Activated CD8-positive, alpha-beta memory T cell treated with anti-CD3 and anti-CD28 coated beads for 1 hour (primary cell): ENCODE results near the gene PSMB4.
"Not testable (repeated sequence)": the region's sequence is repeated elsewhere in the genome, so short reads cannot be mapped to it uniquely, and the experiment has no call there.

ENCODE experiments used
- DNase-seq, 2 donors: peaks; one replicate each; pipeline ENCODE4 v3.0.0-alpha.2; 2020; ENCODE audit warnings: low read depth in 1 of 2; ENCODE audit errors: extremely low read depth in 1 of 2

Gene PSMB4

GRCh38 chr1:151399324-151400171 lies at the start of gene PSMB4:
Gene PSMB4 (plus strand): TSS chr1:151399573. CDS start chr1:151399588, 15 bp downstream.
- peak; percentile 54 to 57 for DNase-seq

DNA sequence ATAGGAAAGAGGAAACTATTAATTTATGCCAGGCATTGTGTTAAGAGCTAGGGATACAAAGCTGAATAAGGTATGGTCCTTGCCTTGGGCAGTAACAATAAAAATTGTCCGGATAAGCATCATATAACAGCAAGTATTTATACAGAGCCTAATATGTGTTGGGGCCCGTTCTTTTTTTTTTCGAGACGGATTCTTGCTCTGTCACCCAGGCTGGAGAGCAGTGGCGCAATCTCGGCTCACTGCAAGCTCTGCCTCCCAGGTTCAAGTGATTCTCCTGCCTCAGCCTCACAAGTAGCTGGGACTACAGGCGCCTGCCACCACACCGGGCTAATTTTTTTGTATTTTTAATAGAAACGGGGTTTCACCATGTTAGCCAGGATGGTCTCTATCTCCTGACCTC lies 49.0 kb upstream of the PSMB4 start:
- not testable (repeated sequence) for DNase-seq

GRCh38 chr1:151352021-151352718 lies 47.2 kb upstream of the PSMB4 start:
- DNase-seq: no peak

DNA sequence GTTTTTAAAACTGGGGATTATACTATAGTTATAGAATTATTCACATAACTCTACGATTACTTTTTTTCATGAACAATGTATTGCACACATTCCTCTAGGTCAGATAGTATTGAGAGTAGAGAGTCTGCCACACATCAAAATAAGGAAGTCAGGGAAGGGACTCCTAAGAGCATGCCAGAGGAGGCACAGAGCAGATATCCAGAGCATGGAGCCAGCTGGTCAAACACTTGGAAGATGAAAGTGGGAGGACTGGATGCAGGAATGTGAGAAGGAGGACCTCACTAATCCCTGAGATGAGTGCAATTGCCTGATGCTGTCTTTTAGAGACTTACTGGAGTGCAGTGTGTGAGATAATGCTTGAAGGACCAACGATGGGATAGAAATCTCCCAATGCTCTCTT lies 42.7 kb upstream of the PSMB4 start:
- no peak for DNase-seq

- DNase-seq: no peak
Measured at GRCh38 chr1:151361883-151362282, 37.5 kb upstream of the PSMB4 start.

DNA sequence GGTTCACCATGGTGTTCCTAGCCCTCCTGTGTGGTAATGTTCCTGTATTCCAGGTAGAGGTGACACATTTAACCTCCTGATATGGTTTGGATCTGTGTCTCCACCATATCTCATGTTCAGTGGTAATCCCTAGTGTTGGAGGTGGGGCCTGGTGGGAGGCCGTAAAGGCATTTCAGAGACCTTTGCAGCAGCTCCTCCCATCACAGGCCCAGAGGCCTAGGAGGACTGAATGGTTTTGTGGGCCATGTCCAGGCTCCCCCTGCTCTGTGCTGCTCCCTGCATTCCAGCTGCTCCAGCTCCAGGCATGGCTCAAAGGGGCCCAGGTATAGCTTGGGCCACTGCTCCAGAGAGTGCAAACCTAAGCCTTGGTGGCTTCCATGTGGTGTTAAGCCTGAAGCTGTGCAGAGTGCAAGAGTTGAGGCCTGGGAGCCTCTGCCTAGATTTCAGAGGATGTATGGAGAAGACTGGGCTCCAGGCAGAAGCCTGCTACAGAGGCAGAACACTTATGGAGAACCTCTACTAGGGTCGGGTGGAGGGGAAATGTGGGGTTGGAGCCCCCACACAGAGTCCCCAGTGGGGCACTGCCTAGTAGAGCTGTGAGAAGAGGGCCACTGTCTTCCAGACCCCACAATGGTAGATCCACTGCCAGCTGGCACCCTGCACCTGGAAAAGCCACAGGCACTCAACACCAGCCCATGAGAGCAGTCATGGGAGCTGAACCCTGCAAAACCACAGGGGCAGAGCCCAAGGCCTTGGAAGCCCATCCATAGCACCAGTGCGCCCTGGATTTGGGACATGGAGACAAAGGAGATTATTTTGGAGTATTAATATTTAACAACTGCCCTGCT lies 36.8 kb upstream of the PSMB4 start:
- DNase-seq: no peak

DNA sequence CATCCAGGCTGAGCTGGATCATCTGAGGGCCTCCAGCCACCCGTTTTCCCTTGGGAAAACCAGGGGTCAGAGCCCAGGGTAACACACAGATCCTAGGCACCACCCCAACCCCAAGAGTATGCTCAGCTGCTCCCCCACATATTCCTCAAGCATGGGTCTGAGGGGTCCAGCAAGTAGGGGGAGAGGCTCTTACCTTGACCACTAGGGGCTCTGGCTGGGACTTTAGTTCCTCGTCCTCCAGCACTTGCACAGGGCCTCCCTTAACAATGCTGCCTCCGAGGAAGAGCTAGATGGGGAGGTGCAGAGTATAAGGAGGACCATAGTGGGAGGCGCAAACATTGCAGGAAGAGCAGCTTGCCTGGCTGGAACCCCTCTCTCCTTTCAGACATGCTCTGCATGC lies 34.4 kb upstream of the PSMB4 start:
- DNase-seq: no peak

DNA sequence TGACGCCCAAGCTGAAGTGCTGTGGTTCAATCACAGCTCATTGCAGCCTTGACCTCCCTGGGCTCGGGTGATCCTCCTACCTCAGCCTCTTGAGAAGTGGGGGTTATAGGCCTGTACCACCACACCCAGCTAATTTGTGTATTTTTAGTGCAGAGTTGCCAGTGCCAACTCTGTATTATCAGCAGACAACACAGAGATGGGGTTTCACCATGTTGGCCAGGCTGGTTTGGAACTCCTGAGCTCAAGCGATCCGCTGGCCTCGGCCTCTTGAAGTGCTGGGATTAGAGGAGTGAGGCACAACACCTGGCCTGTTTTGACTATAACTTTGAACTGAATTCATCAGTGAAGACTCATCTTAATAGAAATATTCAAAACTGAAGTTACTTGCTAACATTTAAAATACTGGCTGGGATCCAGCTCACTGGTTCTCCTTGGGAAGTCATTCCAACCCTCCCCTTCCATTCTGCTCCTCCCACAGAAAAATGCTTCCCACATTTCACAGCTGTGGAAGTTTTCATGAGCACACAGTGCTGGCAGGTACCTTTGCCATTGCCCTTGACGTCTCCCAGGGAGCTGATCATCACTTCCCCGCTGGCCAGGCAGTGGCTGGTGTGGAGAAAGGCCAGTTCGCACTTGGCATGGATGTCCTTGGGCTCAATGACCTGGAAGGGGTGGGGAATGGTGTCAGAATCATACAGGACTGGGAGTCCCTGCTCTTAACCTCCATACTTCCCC lies 31.5 kb upstream of the PSMB4 start:
- DNase-seq: no peak

DNA sequence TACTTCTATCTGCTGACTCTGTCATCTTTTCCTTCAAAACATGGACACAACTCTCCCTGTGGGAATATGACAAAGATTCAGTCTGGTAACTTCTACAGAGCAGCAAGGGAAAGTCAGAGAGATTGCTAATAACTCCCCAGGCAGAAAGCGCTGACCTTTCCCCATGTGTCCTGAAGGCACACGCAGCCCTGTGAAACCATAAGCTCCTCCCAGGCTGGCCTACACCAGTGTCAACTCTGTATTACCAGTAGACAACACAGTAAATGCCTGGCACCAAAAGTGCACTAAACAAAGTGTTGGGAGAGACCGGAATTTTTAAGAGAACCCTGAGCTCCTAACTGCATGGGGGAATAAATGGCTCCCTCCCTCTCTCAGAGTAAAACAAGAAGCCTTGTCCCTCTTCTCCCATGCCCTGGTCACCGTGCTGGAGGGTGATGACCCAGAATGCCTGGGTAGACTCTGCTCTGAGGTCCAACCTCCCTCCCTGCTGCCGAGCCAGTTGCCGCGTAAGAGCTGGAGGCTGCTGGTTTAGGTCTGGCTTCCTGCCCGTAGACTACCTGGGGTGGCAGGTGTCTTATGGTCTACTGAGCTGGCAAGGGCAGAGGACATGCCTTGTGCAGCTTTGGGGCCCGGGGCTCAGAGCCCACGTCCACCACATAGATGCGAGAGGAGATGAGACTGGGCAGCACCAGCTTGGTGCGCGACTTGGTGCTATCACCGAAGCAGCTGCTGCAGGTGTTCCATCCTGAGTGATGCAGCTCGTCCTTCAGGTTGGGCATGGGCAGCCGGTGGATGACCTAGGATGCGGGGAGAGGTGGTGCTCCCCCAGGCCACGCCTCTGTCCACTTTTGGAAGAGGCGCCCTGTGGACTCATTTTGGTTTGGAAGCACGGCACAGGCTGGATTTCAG lies 30.7 kb upstream of the PSMB4 start:
- DNase-seq: no peak

- no peak for DNase-seq
Measured at GRCh38 chr1:151369302-151369610, 30.1 kb upstream of the PSMB4 start.

GRCh38 chr1:151369621-151370048 lies 29.7 kb upstream of the PSMB4 start:
- DNase-seq: no peak

DNA sequence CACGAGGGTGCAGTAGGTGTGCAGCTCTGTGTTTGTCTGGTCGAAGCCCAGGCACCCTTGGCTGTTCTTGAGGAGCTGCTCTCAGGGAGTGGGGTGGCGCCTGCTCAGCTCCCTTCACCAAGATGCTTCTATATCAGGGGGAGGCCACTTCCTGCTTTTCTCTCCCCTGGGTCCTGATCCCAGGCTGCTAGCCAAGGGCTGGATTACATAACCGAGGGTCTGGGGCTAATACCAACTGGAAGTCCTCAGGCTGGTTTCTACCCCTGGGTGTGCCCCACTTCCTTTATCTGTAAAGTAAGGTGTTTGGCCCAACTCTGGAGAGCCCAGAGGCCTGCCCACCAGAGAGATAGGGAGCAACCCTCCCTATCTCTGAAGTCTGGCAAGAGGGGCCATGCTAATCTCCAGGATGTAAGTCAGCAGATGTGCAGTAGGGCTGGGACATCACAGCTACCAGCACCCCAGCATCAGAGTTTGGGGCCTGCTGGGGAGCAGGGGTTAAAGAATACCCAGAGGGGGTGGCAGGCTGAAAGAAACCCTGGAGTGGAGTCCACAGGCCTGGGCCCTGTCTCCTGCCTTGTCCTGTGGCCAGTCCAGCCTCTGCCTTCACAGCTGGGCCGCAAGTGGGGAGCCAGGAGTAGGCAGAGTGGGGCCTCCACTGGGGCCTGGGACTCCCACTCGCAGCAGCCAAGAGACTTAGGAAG lies 29.0 kb upstream of the PSMB4 start:
- no peak for DNase-seq

GRCh38 chr1:151371370-151372057 lies 27.9 kb upstream of the PSMB4 start:
- DNase-seq: no peak

- DNase-seq: no peak
Measured at GRCh38 chr1:151372058-151372934, 27.1 kb upstream of the PSMB4 start, which contains the start of gene SELENBP1. Gene SELENBP1 (minus strand): TSS chr1:151372705. CDS start chr1:151372641, 64 bp downstream.

GRCh38 chr1:151373196-151373595 lies 26.2 kb upstream of the PSMB4 start:
- DNase-seq: no peak

GRCh38 chr1:151377150-151377884 lies 22.1 kb upstream of the PSMB4 start:
- no peak for DNase-seq

GRCh38 chr1:151384584-151384983 lies 14.8 kb upstream of the PSMB4 start:
- DNase-seq: no peak
